NCI-H748 treated with DMSO at 0.1 percent for 48 hours (cell line): ENCODE results near the gene FTSJ1.
"Not testable (repeated sequence)": the region's sequence is repeated elsewhere in the genome, so short reads cannot be mapped to it uniquely, and the experiment has no call there.

Experiments used
- DNase-seq: peaks from one replicate; lab custom pipeline; 2025; lab: John Stamatoyannopoulos, UW

The FTSJ1 gene

DNA sequence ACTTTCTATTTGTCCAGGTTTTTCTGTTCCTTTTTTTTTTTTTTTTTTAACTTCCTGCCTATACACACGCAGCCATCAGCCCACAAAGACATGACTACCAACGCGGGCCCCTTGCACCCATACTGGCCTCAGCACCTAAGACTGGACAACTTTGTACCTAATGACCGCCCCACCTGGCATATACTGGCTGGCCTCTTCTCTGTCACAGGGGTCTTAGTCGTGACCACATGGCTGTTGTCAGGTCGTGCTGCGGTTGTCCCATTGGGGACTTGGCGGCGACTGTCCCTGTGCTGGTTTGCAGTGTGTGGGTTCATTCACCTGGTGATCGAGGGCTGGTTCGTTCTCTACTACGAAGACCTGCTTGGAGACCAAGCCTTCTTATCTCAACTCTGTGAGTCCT lies 47.7 kb downstream of the FTSJ1 start:
- no peak for DNase-seq

DNA sequence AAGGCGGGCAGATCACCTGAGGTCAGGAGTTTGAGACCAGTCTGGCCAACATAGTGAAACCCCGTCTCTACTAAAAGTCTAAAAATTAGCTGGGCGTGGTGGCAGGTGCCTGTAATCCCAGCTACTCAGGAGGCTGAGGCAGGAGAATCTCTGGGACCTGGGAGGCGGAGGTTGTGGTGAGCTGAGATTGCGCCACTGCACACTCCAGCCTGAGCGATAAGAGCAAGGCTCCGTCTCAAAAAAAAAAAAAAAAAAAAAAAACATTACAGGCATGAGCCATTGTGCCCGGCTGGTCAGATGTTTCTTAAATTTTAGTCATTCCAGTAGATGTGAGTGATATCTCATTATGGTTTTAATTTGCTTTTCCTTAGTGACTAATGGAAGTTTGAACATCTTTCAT lies 49.9 kb downstream of the FTSJ1 start:
- not testable (repeated sequence) for DNase-seq

DNA sequence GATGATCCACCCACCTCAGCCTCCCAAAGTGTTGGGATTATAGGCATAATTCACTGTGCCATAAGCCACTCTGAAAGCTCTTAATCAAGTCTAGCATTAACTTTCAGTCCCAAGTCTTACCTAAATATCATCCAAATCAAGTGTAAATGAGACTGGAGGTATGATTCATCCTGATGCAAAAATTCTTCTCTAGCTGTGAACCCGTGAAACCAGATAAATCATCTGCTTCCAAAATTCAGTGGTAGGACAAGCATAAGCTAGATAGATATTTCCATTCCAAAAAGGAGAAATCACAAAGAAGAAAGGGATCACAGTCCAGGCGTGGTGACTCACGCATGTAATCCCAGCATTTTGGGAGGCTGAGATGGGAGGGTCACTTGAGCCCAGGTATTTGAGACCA lies 54.7 kb downstream of the FTSJ1 start:
- no peak for DNase-seq

DNA sequence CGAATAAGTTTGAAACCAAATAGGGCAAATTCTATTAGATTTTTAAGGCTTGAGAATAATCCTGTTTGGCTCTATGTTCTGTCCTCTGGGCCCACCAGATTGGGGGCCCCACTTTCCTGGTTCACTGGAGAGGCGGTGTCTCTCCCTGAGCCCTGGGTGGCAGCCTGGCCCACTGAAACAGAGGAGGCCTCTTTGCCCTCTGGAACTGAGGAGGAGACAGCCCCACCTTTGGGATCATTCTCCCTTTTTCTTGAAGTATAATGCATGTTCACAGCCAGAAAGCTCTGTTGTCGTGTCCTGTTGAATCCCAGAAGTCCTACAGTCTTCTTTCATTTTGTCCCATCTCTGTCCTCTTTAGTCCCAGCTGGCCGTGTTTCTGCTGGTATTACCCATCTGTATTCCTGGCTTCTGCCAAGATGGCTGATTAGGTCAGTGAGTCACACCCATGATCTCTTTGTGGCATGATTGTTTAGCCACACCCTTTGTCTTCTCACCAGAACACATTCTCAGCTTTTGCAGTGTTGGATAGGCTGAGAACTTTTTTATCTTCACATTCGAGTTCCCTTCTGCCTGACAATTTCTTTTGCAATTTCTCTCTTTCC lies 55.5 kb downstream of the FTSJ1 start:
- no peak for DNase-seq

DNA sequence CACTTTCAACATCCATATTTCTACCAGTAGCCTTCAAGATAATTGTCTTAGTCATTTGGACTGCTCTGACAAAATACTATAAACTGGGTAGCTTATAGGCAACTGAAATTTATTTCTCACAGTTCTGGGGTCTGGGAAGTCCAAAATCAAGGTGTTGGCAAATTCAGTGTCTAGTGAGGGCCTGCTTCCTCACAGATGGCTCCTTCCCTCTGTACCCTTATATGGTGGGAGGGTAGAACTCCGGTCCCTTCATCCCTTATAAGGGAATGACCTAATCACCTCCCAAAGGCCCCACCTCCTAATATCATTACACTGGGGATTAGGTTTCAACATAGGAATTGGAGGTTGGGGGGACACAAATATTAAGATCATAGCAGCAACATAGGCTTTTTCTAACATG lies 56.2 kb downstream of the FTSJ1 start:
- no peak for DNase-seq

DNA sequence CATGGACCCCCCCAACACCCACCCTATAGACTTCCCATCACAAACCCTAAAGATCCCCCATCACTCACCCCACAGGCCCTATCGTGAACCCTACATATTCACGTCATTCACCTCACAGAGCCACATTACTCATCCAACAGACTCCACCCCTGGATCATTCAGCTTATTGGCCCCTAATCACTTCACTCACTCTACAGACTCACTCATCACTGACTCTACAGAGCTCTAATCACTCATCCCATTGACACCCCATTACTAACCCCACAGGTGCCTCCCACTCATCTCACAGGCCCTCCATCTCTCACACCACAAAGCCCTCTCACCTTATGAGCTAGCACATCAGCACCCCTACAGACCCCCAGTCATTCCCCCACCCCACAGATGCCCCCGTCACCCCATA lies 57.2 kb downstream of the FTSJ1 start:
- DNase-seq, result no peak
